GM12872 (cell line): ENCODE results near the gene FRMD4A.
A peak's percentile ranks its signal among the peaks of the same experiment; 100 is the strongest.

Experiments
- CTCF ChIP-seq: IDR thresholded peaks from 3 replicates; pipeline ENCODE4 v1.5.1; 2011; ENCODE audit warnings: low read depth, mild to moderate bottlenecking, low read length, moderate library complexity; ENCODE audit not compliant: insufficient read depth

Gene FRMD4A

GRCh38 chr10:14309593-14309992 lies 21.1 kb downstream of the FRMD4A start:
- no peak for TF ChIP-seq CTCF

GRCh38 chr10:14306190-14306589 lies 24.5 kb downstream of the FRMD4A start:
- TF ChIP-seq CTCF: no peak

GRCh38 chr10:14304046-14304445 lies 26.7 kb downstream of the FRMD4A start:
- TF ChIP-seq CTCF: no peak

- peak; percentile 44; the same call in 2 of the 3 replicates for TF ChIP-seq CTCF
These were observed 28.7 kb downstream of the FRMD4A start for GRCh38 chr10:14302035-14302434.

- TF ChIP-seq CTCF: no peak
These were observed 31.2 kb downstream of the FRMD4A start for GRCh38 chr10:14299556-14299955.

GRCh38 chr10:14296065-14296709 lies 34.5 kb downstream of the FRMD4A start:
- TF ChIP-seq CTCF: no peak

- no peak for TF ChIP-seq CTCF
These were observed 36.2 kb downstream of the FRMD4A start for GRCh38 chr10:14294347-14295059.
